ENCODE results near the gene NLRP7. TPM values are rescaled to one million over a fixed set of nuclear protein-coding genes. Genes with fewer than 3 reads are reported as not detected.

NLRP7 gene
- total RNA-seq, 1 experiment from 2014 or later: not detected

DNA sequence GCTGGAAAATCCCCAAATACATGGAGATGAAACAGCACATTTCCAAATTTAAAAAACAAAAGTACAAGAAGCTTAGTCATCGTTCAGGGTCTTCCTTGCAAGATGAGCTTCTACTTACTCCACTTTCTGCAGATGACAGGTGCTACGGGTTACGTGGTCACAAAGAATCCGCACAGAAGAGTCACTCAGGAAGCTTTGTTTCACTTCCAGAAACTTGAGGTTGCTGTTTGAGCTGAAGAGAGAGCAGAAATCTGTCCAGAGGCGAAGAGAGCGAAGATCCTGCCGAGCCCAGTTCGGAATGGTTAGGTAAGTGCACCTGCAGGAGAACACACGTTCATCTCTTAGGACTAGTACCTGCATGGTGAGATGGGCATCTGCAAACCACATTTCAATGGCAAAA, 9.4 kb downstream of the NLRP7 start:
- no peak for DNase-seq (ENCODE audit: low spot score)
- BruUV-seq (replicated peaks): no TSS peak
- TF ChIP-seq EZH2 (IDR thresholded peaks at IDR 0.05; ENCODE audit: borderline replicate concordance, low read depth, low read length, poor library complexity, severe bottlenecking): no peak
- TF ChIP-seq, protein P1, sequence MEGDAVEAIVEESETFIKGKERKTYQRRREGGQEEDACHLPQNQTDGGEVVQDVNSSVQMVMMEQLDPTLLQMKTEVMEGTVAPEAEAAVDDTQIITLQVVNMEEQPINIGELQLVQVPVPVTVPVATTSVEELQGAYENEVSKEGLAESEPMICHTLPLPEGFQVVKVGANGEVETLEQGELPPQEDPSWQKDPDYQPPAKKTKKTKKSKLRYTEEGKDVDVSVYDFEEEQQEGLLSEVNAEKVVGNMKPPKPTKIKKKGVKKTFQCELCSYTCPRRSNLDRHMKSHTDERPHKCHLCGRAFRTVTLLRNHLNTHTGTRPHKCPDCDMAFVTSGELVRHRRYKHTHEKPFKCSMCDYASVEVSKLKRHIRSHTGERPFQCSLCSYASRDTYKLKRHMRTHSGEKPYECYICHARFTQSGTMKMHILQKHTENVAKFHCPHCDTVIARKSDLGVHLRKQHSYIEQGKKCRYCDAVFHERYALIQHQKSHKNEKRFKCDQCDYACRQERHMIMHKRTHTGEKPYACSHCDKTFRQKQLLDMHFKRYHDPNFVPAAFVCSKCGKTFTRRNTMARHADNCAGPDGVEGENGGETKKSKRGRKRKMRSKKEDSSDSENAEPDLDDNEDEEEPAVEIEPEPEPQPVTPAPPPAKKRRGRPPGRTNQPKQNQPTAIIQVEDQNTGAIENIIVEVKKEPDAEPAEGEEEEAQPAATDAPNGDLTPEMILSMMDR (conservative IDR thresholded peaks at IDR 0.05; ENCODE audit: low read depth, low read length): no peak
- Histone ChIP-seq H3K36me3 (ENCODE audit: insufficient read depth, low read length, poor library complexity, severe bottlenecking) (no peaks in the 10 kb centered on the region), H3K4me1 (ENCODE audit: insufficient read depth, low read length, poor library complexity, severe bottlenecking) (no peaks in the 10 kb centered on the region), H3K4me3 (ENCODE audit: low read depth, low read length, poor library complexity, severe bottlenecking) (no peak overlapping the region), H3K9me3 (ENCODE audit: low read depth, low read length, poor library complexity, severe bottlenecking) (no peaks in the 10 kb centered on the region), H3K27me3 (replicated peaks; ENCODE audit: insufficient read depth, low read depth, low read length, poor library complexity) (peaks cover 18% of the 10 kb centered on the region), H3K27ac (ENCODE audit: low read depth, low read length, poor library complexity, severe bottlenecking) (no peak overlapping the region)
- intact Hi-C loops (cut with micrococcal nuclease; ENCODE audit: unreplicated experiment): no loop called here
- POLR2A ChIA-PET (ENCODE audit: low non-redundant PET): no interaction called here
- CTCF ChIA-PET: no interaction called here

DNA sequence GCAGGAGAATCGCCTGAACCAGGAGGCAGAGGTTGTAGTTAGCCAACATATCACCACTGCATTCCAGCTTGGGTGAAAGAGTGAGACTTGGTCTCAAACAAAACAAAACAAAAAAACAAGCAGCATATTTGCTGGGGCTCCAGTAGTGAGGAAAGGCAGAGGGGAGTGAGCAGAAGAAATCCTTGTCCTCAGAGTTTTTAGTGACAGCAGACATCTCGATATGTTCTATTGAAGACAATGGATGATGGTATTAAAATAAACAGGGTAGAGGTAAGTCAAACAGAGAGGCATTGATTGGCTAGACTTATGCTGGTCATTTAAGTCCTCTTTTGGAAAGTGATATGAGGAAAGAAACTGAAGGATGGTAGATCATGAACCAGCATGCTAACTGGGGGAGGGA, 19.0 kb downstream of the NLRP7 start:
- ChIA-PET POLR2A (ENCODE audit: low non-redundant PET) (interaction anchor here (0.6 kb wide), 1 partner anchor 528 kb away, joined by 3 read pairs; no protein-coding TSS in a partner anchor), CTCF (no interaction called here)
- Histone ChIP-seq H3K27me3 (replicated peaks; ENCODE audit: insufficient read depth, low read depth, low read length, poor library complexity) (no peaks in the 10 kb centered on the region), H3K4me3 (ENCODE audit: low read depth, low read length, poor library complexity, severe bottlenecking) (no peak overlapping the region), H3K27ac (ENCODE audit: low read depth, low read length, poor library complexity, severe bottlenecking) (no peak overlapping the region), H3K36me3 (ENCODE audit: insufficient read depth, low read length, poor library complexity, severe bottlenecking) (no peaks in the 10 kb centered on the region), H3K4me1 (ENCODE audit: insufficient read depth, low read length, poor library complexity, severe bottlenecking) (no peaks in the 10 kb centered on the region), H3K9me3 (ENCODE audit: low read depth, low read length, poor library complexity, severe bottlenecking) (peaks cover 9% of the 10 kb centered on the region)
- TF ChIP-seq, protein P1 (conservative IDR thresholded peaks at IDR 0.05; ENCODE audit: low read depth, low read length): no peak
- no peak for TF ChIP-seq EZH2 (IDR thresholded peaks at IDR 0.05; ENCODE audit: borderline replicate concordance, low read depth, low read length, poor library complexity, severe bottlenecking)
- intact Hi-C loops (cut with micrococcal nuclease; ENCODE audit: unreplicated experiment): no loop called here
- BruUV-seq (replicated peaks): no TSS peak
- DNase-seq (ENCODE audit: low spot score): peak; percentile 22

DNA sequence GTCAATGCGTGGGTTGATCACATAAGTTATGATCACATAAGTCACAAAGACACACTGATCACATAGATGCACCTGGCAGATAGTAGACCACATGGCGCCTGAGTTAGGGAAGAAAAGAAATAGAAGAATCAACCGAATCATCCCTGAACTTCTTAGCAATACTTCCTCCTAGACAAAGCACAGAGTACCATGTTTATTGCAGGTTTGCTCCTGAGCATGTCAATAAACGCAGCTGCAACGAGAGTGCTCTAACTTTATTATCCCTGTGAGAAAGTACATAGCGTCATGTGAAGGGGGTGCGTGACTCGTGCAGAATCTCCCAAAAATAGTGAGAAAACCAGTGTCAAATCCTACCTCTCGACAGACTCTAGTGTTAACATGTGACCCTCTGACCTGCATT, 24.1 kb downstream of the NLRP7 start:
- Histone ChIP-seq H3K27me3 (replicated peaks; ENCODE audit: insufficient read depth, low read depth, low read length, poor library complexity) (peaks cover 5% of the 10 kb centered on the region), H3K4me3 (ENCODE audit: low read depth, low read length, poor library complexity, severe bottlenecking) (no peak overlapping the region), H3K27ac (ENCODE audit: low read depth, low read length, poor library complexity, severe bottlenecking) (no peak overlapping the region), H3K4me1 (ENCODE audit: insufficient read depth, low read length, poor library complexity, severe bottlenecking) (no peaks in the 10 kb centered on the region), H3K36me3 (ENCODE audit: insufficient read depth, low read length, poor library complexity, severe bottlenecking) (no peaks in the 10 kb centered on the region), H3K9me3 (ENCODE audit: low read depth, low read length, poor library complexity, severe bottlenecking) (peaks cover 3% of the 10 kb centered on the region)
- ChIA-PET CTCF (no interaction called here), POLR2A (ENCODE audit: low non-redundant PET) (no interaction called here)
- BruUV-seq (replicated peaks): no TSS peak
- TF ChIP-seq EZH2 (IDR thresholded peaks at IDR 0.05; ENCODE audit: borderline replicate concordance, low read depth, low read length, poor library complexity, severe bottlenecking): no peak
- TF ChIP-seq, protein P1 (conservative IDR thresholded peaks at IDR 0.05; ENCODE audit: low read depth, low read length): no peak
- no peak for DNase-seq (ENCODE audit: low spot score)
- intact Hi-C loops (cut with micrococcal nuclease; ENCODE audit: unreplicated experiment): loop anchor here (5.0 kb wide), 1 partner anchor 41 kb away; no protein-coding TSS in a partner anchor
